Neuronal stem cell (in vitro differentiated cells): ENCODE results near the gene ABHD1.
A peak's percentile ranks its signal among the peaks of the same experiment; 100 is the strongest.

Experiments
- DNase-seq: peaks from one replicate; pipeline ENCODE4 v3.0.0-alpha.2; 2013; ENCODE audit warnings: low spot score
- H2AFZ ChIP-seq: one replicate; pipeline ENCODE4 v1.6.1; 2013; ENCODE audit warnings: mild to moderate bottlenecking, low read length, inconsistent platforms
- H2AK5ac ChIP-seq: 2 replicates; pipeline ENCODE4 v1.6.1; 2013; ENCODE audit warnings: low read depth, mild to moderate bottlenecking, inconsistent platforms, low read length, moderate library complexity, mixed read lengths
- H2BK120ac ChIP-seq: 2 replicates; pipeline ENCODE4 v1.6.1; 2013; ENCODE audit warnings: low read depth, mild to moderate bottlenecking, inconsistent platforms, low read length, moderate library complexity, mixed read lengths
- H2BK12ac ChIP-seq: one replicate; pipeline ENCODE4 v1.6.1; 2013; ENCODE audit warnings: low read length, inconsistent platforms
- H2BK15ac ChIP-seq: 2 replicates; pipeline ENCODE4 v1.6.1; 2013; ENCODE audit warnings: mild to moderate bottlenecking, low read length, inconsistent platforms, mixed read lengths
- H2BK5ac ChIP-seq: one replicate; pipeline ENCODE4 v1.6.1; 2013; ENCODE audit warnings: inconsistent platforms, mild to moderate bottlenecking, low read length, moderate library complexity
- H3K14ac ChIP-seq: one replicate; pipeline ENCODE4 v1.6.1; 2013; ENCODE audit warnings: low read length, inconsistent platforms
- H3K18ac ChIP-seq: 2 replicates; pipeline ENCODE4 v1.6.1; 2013; ENCODE audit warnings: low read length, inconsistent platforms
- H3K23ac ChIP-seq: 2 replicates; pipeline ENCODE4 v1.6.1; 2013; ENCODE audit warnings: low read depth, mild to moderate bottlenecking, mixed read lengths, low read length, inconsistent platforms; ENCODE audit not compliant: poor library complexity
- H3K27ac ChIP-seq: replicated peaks from 3 replicates; pipeline ENCODE4 v1.5.1; 2013; ENCODE audit warnings: low read length, inconsistent platforms
- H3K27me3 ChIP-seq, 3 experiments: 2 replicates each; pipeline ENCODE4 v1.6.1; 2013; ENCODE audit warnings: low read length in 3 of 3, mild to moderate bottlenecking in 2 of 3, inconsistent platforms in 1 of 3, low read depth in 1 of 3, mixed read lengths in 1 of 3, moderate library complexity in 1 of 3; ENCODE audit not compliant: control insufficient read depth in 3 of 3, insufficient read depth in 3 of 3
- H3K36me3 ChIP-seq, 2 donors: replicated peaks in 1 of 2; 2 replicates each; pipeline ENCODE4 v1.6.1; 2013; ENCODE audit warnings: low read length in 2 of 2; ENCODE audit not compliant: control insufficient read depth in 2 of 2, insufficient read depth in 2 of 2
- H3K4ac ChIP-seq: 2 replicates; pipeline ENCODE4 v1.6.1; 2013; ENCODE audit warnings: inconsistent platforms, mild to moderate bottlenecking, low read length, moderate library complexity
- H3K4me1 ChIP-seq, 2 donors: 1 replicate in 1 of 2; 2 replicates in 1 of 2; pipeline ENCODE4 v1.6.1; 2013; ENCODE audit warnings: low read length in 2 of 2, low read depth in 1 of 2; ENCODE audit not compliant: control insufficient read depth in 2 of 2, insufficient read depth in 1 of 2
- H3K4me2 ChIP-seq: one replicate; pipeline ENCODE4 v1.6.1; 2013; ENCODE audit warnings: mild to moderate bottlenecking, low read length, inconsistent platforms; ENCODE audit not compliant: insufficient read depth, poor library complexity, severe bottlenecking
- H3K4me3 ChIP-seq, 2 donors: 2 replicates each; pipeline ENCODE4 v1.5.1; 2013; ENCODE audit warnings: low read length in 2 of 2, mild to moderate bottlenecking in 2 of 2, inconsistent platforms in 1 of 2, moderate library complexity in 1 of 2
- H3K79me1 ChIP-seq: one replicate; pipeline ENCODE4 v1.6.1; 2013; ENCODE audit warnings: low read depth, mild to moderate bottlenecking, inconsistent platforms, low read length, moderate library complexity
- H3K9ac ChIP-seq: one replicate; pipeline ENCODE4 v1.6.1; 2013; ENCODE audit warnings: mild to moderate bottlenecking, low read depth, low read length, inconsistent platforms; ENCODE audit not compliant: poor library complexity
- H3K9me3 ChIP-seq, 2 donors: replicated peaks in 1 of 2; 2 replicates each; pipeline versions ENCODE3 to v1.6.1; 2013; ENCODE audit warnings: low read length in 2 of 2, mild to moderate bottlenecking in 2 of 2, inconsistent platforms in 1 of 2, low read depth in 1 of 2, mixed read lengths in 1 of 2, moderate library complexity in 1 of 2; ENCODE audit not compliant: control insufficient read depth in 2 of 2, insufficient read depth in 1 of 2
- H4K8ac ChIP-seq: one replicate; pipeline ENCODE4 v1.6.1; 2013; ENCODE audit warnings: low read depth, mild to moderate bottlenecking, inconsistent platforms, low read length, moderate library complexity
- H4K91ac ChIP-seq: one replicate; pipeline ENCODE4 v1.6.1; 2013; ENCODE audit warnings: low read length, low read depth, mild to moderate bottlenecking, inconsistent platforms; ENCODE audit not compliant: poor library complexity
- WGBS, 2 donors: extraction: QIAGEN DNeasy Blood & Tissue Kit; methylation state at CpG; one replicate each; pipeline ENCODE4 v1.1.7; 2013; ENCODE audit warnings: missing lambda C conversion rate in 2 of 2, mixed read lengths in 1 of 2; ENCODE audit not compliant: insufficient read length in 2 of 2, insufficient replicate concordance in 1 of 2; ENCODE audit errors: extremely low coverage in 2 of 2; 5-methylcytosine and 5-hydroxymethylcytosine counted together

Gene ABHD1

DNA sequence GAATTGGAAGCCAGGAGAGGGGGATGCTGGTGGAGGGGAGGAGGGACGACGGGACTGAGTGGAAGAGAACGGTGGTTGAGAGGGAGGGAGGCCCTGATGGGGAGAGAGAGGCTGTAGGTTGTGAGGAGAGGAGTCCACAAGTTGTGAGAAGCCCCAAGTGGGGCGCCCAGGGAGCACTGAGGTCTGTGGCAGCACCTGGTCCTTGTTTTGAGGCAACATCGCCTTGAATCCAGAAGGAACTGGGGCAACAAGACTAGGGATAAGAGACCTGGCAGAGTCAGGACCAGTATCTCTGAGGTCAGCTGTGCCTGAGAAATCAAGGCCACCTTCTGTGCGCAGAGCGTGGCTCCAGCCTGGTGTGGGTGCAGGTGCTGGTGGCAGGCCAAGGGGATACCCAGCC, 14.5 kb downstream of the ABHD1 start:
- peaks cover 2% of the 10 kb centered on the region for H3K79me1 ChIP-seq
- no peak overlapping the region for H3K4ac ChIP-seq
- H3K27ac ChIP-seq = no peak overlapping the region
- no CpG with 5 or more reads among the region's 7 CpGs for WGBS, 2 donors
- peak overlapping the region; percentile 37 for H2AK5ac ChIP-seq
- H3K18ac ChIP-seq = no peak overlapping the region
- no peak overlapping the region for H3K9ac ChIP-seq
- H3K4me3 ChIP-seq = no peak overlapping the region
- no peak overlapping the region for H3K23ac ChIP-seq
- peak overlapping the region; percentile 53 for H2BK12ac ChIP-seq
- H3K4me1 ChIP-seq = peaks cover 5 to 6% of the 10 kb centered on the region in 2 donors
- peak overlapping the region; percentile 29 for H2AFZ ChIP-seq
- H2BK15ac ChIP-seq = peak overlapping the region; percentile 71
- H2BK120ac ChIP-seq = no peak overlapping the region
- no peaks in the 10 kb centered on the region for H3K9me3 ChIP-seq
- H4K91ac ChIP-seq = no peak overlapping the region
- peaks cover 0 to 30% (median 0%) of the 10 kb centered on the region in 3 experiments for H3K27me3 ChIP-seq
- peaks cover under 1 to 2% of the 10 kb centered on the region in 2 donors for H3K36me3 ChIP-seq
- no peak overlapping the region for H3K14ac ChIP-seq
- H3K4me2 ChIP-seq = no peak overlapping the region
- no peak for DNase-seq
- H2BK5ac ChIP-seq = no peak overlapping the region
- H4K8ac ChIP-seq = no peak overlapping the region

DNA sequence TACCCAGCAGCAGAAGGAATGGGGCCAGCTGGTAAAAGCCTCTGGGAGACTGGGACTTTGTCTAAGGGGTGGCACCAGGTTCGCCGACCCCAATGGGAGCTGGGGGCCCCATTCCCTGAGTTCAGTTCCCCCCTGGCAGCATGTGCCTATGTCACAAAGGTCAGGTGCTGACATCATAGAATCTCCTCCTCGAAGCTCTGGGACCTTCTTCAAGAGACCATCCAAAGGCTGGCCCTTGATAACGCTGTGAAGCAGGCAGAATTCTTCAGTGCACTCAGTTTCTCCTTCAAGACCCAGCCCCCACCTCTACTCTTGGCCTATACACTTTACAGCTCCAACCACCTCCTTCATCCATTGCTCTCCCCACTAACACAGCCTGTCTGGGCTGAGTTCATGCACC, 15.7 kb downstream of the ABHD1 start, which contains the start of gene PRR30:
Gene PRR30 (minus strand): TSS at position 101 of the 400 bp plus-strand sequence. CDS start 1,081 bp downstream, outside the sequence.
- no peak for DNase-seq
- no peak within 1 kb of the TSS for H2BK5ac ChIP-seq
- no CpG with 5 or more reads among the region's 4 CpGs for WGBS, 2 donors

GRCh38 chr2:27143285-27143684, 19.7 kb downstream of the ABHD1 start:
- no peak overlapping the region for H3K27ac ChIP-seq
- H3K9ac ChIP-seq = no peak overlapping the region
- H3K79me1 ChIP-seq = no peaks in the 10 kb centered on the region
- H3K23ac ChIP-seq = no peak overlapping the region
- no peak overlapping the region for H3K4ac ChIP-seq
- H3K4me2 ChIP-seq = no peak overlapping the region
- no peak overlapping the region for H4K8ac ChIP-seq
- H2AFZ ChIP-seq = no peak overlapping the region
- H3K4me1 ChIP-seq = no peaks in the 10 kb centered on the region
- no peak overlapping the region for H3K4me3 ChIP-seq
- H3K14ac ChIP-seq = no peak overlapping the region
- DNase-seq = no peak
- H3K27me3 ChIP-seq = peaks cover 0 to 22% (median 0%) of the 10 kb centered on the region in 3 experiments
- H3K9me3 ChIP-seq = no peaks in the 10 kb centered on the region
- H3K36me3 ChIP-seq = no peaks in the 10 kb centered on the region
- H2BK120ac ChIP-seq = no peak overlapping the region
- H2BK15ac ChIP-seq = no peak overlapping the region
- no peak overlapping the region for H3K18ac ChIP-seq
- no peak overlapping the region for H2AK5ac ChIP-seq
- no peak overlapping the region for H4K91ac ChIP-seq
- WGBS, 2 donors = no CpG with 5 or more reads among the region's 1 CpG
- no peak overlapping the region for H2BK5ac ChIP-seq
- no peak overlapping the region for H2BK12ac ChIP-seq

More for the DNA sequence above, 15.7 kb downstream of the ABHD1 start, which contains the start of gene PRR30:
- Histone ChIP-seq H3K4me3 (no peak within 1 kb of the TSS), H4K8ac (no peak within 1 kb of the TSS), H2AK5ac (no peak within 1 kb of the TSS), H3K36me3 (no peaks in the 10 kb centered on the region), H2BK15ac (peak within 1 kb of the TSS; percentile 71), H4K91ac (no peak within 1 kb of the TSS), H3K4me2 (no peak within 1 kb of the TSS), H2BK12ac (peak within 1 kb of the TSS; percentile 31), H3K18ac (no peak within 1 kb of the TSS), H3K9me3 (no peaks in the 10 kb centered on the region), H3K14ac (no peak within 1 kb of the TSS), H3K79me1 (no peaks in the 10 kb centered on the region), H3K4ac (no peak within 1 kb of the TSS), H3K23ac (no peak within 1 kb of the TSS), H3K27me3 (peaks cover 0 to 30% (median 0%) of the 10 kb centered on the region in 3 experiments), H2BK120ac (no peak within 1 kb of the TSS), H3K27ac (no peak within 1 kb of the TSS), H2AFZ (peak within 1 kb of the TSS; percentile 29), H3K9ac (no peak within 1 kb of the TSS), H3K4me1 (no peaks in the 10 kb centered on the region)

DNA sequence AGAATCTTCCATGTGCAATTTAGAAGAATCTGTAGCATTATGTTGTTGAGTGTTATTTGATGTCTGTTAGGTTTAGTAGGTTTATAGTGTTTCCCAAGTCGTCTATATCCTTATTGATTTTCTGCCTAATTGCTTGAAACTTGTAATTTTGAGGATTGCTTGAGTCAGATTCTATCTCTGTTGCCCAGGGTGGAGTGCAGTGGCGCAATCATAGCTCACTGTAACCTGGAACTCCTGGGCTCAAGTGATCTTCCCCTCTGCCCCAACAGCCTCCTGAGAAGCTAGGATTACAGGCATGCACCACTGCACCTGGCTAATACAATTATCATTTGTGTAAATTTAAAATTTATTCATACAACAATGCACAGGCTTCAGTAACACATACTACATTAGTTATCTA, 22.1 kb downstream of the ABHD1 start:
- Histone ChIP-seq H3K18ac (no peak overlapping the region), H2BK15ac (no peak overlapping the region), H2BK12ac (no peak overlapping the region), H3K4me3 (no peak overlapping the region), H3K79me1 (no peaks in the 10 kb centered on the region), H2BK5ac (no peak overlapping the region), H3K4ac (no peak overlapping the region), H3K4me1 (no peaks in the 10 kb centered on the region), H3K4me2 (no peak overlapping the region), H3K36me3 (no peaks in the 10 kb centered on the region), H2BK120ac (no peak overlapping the region), H2AFZ (no peak overlapping the region), H3K23ac (no peak overlapping the region), H3K14ac (no peak overlapping the region), H3K9me3 (no peaks in the 10 kb centered on the region), H4K8ac (no peak overlapping the region), H3K27ac (no peak overlapping the region), H3K27me3 (peaks cover 0 to 34% (median 0%) of the 10 kb centered on the region in 3 experiments), H4K91ac (no peak overlapping the region), H3K9ac (no peak overlapping the region), H2AK5ac (no peak overlapping the region)
- no peak for DNase-seq
- WGBS, 2 donors = no CpG with 5 or more reads among the region's 2 CpGs
